ENCODE results near the gene ZMYND8. TPM values are rescaled to one million over a fixed set of nuclear protein-coding genes. Genes with fewer than 3 reads are reported as not detected.

The ZMYND8 gene
- total and polyA plus RNA-seq, 2 donors (not counting 3 experiments of a cell fraction or from before 2014, with no cell fraction given), result 30.6 to 75.2 TPM

DNA sequence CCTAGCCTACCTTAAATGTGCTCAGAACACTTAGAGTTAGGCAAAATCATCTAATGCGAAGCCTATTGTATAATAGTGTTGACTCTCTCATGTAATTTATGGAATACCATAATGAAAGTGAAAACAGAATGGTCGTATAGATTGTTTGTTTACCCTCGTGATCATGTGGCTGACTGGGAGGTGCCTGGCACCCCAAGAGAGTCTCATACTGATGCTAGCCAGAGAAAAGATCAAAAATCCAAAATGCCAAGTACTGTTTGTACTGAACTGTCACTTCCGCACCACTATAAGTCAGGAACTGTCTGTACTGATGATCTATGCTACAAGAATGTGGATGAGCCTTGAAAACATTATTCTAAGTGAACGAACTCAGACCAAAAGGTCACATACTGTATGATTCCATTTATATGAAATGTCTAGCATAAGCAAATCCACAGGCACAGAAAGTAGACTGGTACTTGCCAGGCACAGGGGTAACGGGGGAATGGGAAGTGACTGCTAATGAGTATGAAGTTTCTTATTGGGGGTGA, 22.4 kb downstream of the ZMYND8 start:
- FAIRE-seq (peak; percentile 94), DNase-seq (ENCODE audit: low read depth, low spot score) (peak; percentile 96)
- H2AFZ ChIP-seq (ENCODE audit: low read depth, low read length), result no peak overlapping the region
- dilution Hi-C loops (cut with MboI; ENCODE audit: extremely low pct_ligation_motif_present, low sequenced_read_pairs) (loop anchor here (10.0 kb wide), 1 partner anchor 59 kb away; no protein-coding TSS in a partner anchor), intact Hi-C loops (cut with micrococcal nuclease) (loop anchor here (1.0 kb wide), 4 partner anchors 17 to 60 kb away; no protein-coding TSS in a partner anchor)
- POLR2A ChIA-PET, result interaction anchor here (0.6 to 1.7 kb wide), 6 partner anchors 13 to 26 kb away, joined by 3 to 8 read pairs (median 4); partner anchors contain the start of gene ZMYND8
- peaks cover 69% of the 10 kb centered on the region for H3K79me2 ChIP-seq (ENCODE audit: control insufficient read depth, insufficient read depth, low read length)
- peak overlapping the region in 1 of 3 experiments; percentile 58 for H3K4me3 ChIP-seq (replicated peaks in 1 of 3; ENCODE audit: insufficient read depth in 1 of 3, low read depth in 1 of 3, low read length in 3 of 3)
- no peaks in the 10 kb centered on the region for H3K27me3 ChIP-seq (ENCODE audit: control insufficient read depth in 2 of 2, insufficient read depth in 2 of 2, low read length in 2 of 2)
- H3K4me2 ChIP-seq (ENCODE audit: insufficient read depth, low read length), result peak overlapping the region; percentile 69
- H3K9me3 ChIP-seq (replicated peaks; ENCODE audit: control insufficient read depth, insufficient read depth, low read length), result no peaks in the 10 kb centered on the region
- H3K9me1 ChIP-seq (replicated peaks; ENCODE audit: control insufficient read depth, extremely low read depth, insufficient read depth, low read length), result no peaks in the 10 kb centered on the region
- H4K20me1 ChIP-seq (replicated peaks; ENCODE audit: control insufficient read depth, extremely low read depth, insufficient read depth, low read length), result no peaks in the 10 kb centered on the region
- peak overlapping the region; percentile 77 for H3K9ac ChIP-seq (replicated peaks; ENCODE audit: extremely low read depth, insufficient read depth, low read length)
- peak overlapping the region; percentile 56 for H3K27ac ChIP-seq (ENCODE audit: insufficient read depth, low read depth, low read length)
- no TSS peak for BruUV-seq (replicated peaks)
- peaks cover 8 to 13% of the 10 kb centered on the region in 2 experiments for H3K36me3 ChIP-seq (ENCODE audit: control insufficient read depth in 2 of 2, extremely low read depth in 1 of 2, insufficient read depth in 2 of 2, low read length in 2 of 2)
- TF ChIP-seq POLR2AphosphoS5 (IDR thresholded peaks at IDR 0.05; ENCODE audit: insufficient read depth, low read depth, low read length), result peak; percentile 98
- TF ChIP-seq, protein P1, sequence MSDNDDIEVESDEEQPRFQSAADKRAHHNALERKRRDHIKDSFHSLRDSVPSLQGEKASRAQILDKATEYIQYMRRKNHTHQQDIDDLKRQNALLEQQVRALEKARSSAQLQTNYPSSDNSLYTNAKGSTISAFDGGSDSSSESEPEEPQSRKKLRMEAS (IDR thresholded peaks at IDR 0.05; ENCODE audit: insufficient read depth, insufficient read length), result peak; percentile 68
- TF ChIP-seq JUN (IDR thresholded peaks at IDR 0.05; ENCODE audit: borderline replicate concordance, insufficient read depth, insufficient read length, low read depth), result peak; percentile 96
- TF ChIP-seq EZH2 (IDR thresholded peaks at IDR 0.05; ENCODE audit: borderline replicate concordance, low read depth, low read length, severe bottlenecking), result no peak
- no peak for TF ChIP-seq MYC (IDR thresholded peaks at IDR 0.05; ENCODE audit: low read depth, low read length)
- TF ChIP-seq POLR2A (IDR thresholded peaks at IDR 0.05; ENCODE audit: low read depth, low read length), result peak; percentile 87
- TF ChIP-seq GATA2 (IDR thresholded peaks at IDR 0.05; ENCODE audit: insufficient read depth, insufficient read length, low read depth, low read length), result peak; percentile 63
- TF ChIP-seq CTCF (IDR thresholded peaks at IDR 0.05; ENCODE audit: extremely low read depth in 1 of 2, insufficient read depth in 1 of 2, low read depth in 1 of 2, low read length in 2 of 2), result no peak
- TF ChIP-seq FOS (IDR thresholded peaks at IDR 0.05; ENCODE audit: borderline replicate concordance, insufficient read depth, low read length), result peak; percentile 94
- CTCF ChIA-PET, result interaction anchor here (2.5 to 3.1 kb wide), 3 partner anchors 24 to 61 kb away, joined by 6 to 20 read pairs (median 12); no protein-coding TSS in a partner anchor
- H3K4me1 ChIP-seq (ENCODE audit: control insufficient read depth, extremely low read depth, insufficient read depth, low read length), result peaks cover 56% of the 10 kb centered on the region

All from endothelial cell of umbilical vein (primary cell).